Endothelial cell (in vitro differentiated cells): ENCODE measurements around the gene DENND2A. TPM values are rescaled to one million over a fixed set of nuclear protein-coding genes. Genes with fewer than 3 reads are reported as not detected.

Experiments used
- DNase-seq: peaks from one replicate; pipeline ENCODE4 v3.0.0; 2021; ENCODE audit warnings: low spot score
- H3K27ac Mint-ChIP-seq: one replicate; pipeline ENCODE4 v1.8.0; 2021; ENCODE audit warnings: mixed read lengths, inconsistent platforms; ENCODE audit not compliant: unreplicated experiment
- H3K27me3 Mint-ChIP-seq: one replicate; pipeline ENCODE4 v1.8.0; 2021; ENCODE audit warnings: mild to moderate bottlenecking, moderate library complexity, mixed read lengths, inconsistent platforms; ENCODE audit not compliant: unreplicated experiment
- H3K36me3 Mint-ChIP-seq: one replicate; pipeline ENCODE4 v1.8.0; 2021; ENCODE audit warnings: mild to moderate bottlenecking, low read depth, mixed read lengths, inconsistent platforms; ENCODE audit not compliant: unreplicated experiment
- H3K4me1 Mint-ChIP-seq: one replicate; pipeline ENCODE4 v1.8.0; 2021; ENCODE audit warnings: mild to moderate bottlenecking, mixed read lengths, inconsistent platforms; ENCODE audit not compliant: unreplicated experiment
- H3K4me3 Mint-ChIP-seq: one replicate; pipeline ENCODE4 v1.8.0; 2021; ENCODE audit warnings: mild to moderate bottlenecking, mixed read lengths, inconsistent platforms; ENCODE audit not compliant: unreplicated experiment
- H3K9me3 Mint-ChIP-seq: one replicate; pipeline ENCODE4 v1.8.0; 2021; ENCODE audit warnings: mixed read lengths, inconsistent platforms; ENCODE audit not compliant: unreplicated experiment
- CTCF ChIP-seq: fragments of 200-600 bp; sonication (generic); IDR thresholded peaks from one replicate; pipeline ENCODE4 v1.5.0; 2021; ENCODE audit warnings: antibody characterized with exemption; ENCODE audit not compliant: unreplicated experiment
- total RNA-seq: library from RNA; stranded (reverse); fragmentation: NEBNext Ultra II Directional; extraction: Animal tissue kit (Norgen Biotek cat#: 25700); gene quantifications from one replicate; pipeline ENCODE4 v1.2.1, GENCODE V29; 2021; ENCODE audit not compliant: unreplicated experiment

DENND2A gene
- total RNA-seq, 1 donor from 2014 or later = 41.0 TPM

DNA sequence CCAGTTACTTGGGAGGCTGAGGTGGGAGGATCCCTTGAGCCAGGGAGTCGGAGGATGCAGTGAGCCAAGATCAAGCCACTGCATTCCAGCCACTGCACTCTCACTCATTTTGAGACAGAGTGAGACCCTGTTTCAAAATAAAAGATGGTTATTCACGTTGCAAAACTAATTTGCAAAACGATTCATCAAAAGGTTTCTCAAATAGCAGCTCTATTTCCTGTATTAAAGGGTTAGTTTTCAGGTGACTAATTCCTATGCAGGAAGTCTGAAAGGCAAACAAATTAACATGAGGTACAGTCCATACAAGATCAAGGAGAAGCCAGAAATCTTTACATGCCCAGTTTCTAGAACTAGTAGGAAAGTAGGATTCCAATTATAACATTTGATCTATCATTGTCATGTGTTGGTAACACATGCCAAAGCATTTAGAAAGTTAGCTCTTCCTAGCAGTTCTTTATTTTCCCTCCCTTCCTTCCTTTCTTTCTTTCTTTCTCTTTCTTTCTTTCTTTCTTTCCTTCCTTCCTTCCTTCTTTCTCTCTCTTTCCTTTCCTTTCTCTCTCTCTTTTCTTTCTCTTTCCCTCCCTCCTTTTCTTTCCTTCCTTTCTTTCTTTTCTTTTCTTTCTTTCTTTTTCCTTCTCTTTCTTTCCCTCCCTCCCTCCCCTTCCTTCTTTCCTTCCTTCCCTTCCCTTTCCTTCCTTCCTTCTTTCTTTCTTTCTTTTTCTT, 49.3 kb downstream of the DENND2A start:
- Mint-ChIP-seq H3K36me3 (peaks cover 16% of the 10 kb centered on the region), H3K27me3 (peaks cover 6% of the 10 kb centered on the region), H3K4me3 (no peak overlapping the region), H3K9me3 (no peaks in the 10 kb centered on the region), H3K4me1 (peaks cover 5% of the 10 kb centered on the region), H3K27ac (no peak overlapping the region)
- no peak for DNase-seq
- no peak for TF ChIP-seq CTCF

- TF ChIP-seq CTCF = no peak
- Mint-ChIP-seq H3K27me3 (peaks cover 2% of the 10 kb centered on the region), H3K36me3 (peaks cover 33% of the 10 kb centered on the region), H3K9me3 (no peaks in the 10 kb centered on the region), H3K4me3 (no peak overlapping the region), H3K4me1 (no peaks in the 10 kb centered on the region), H3K27ac (no peak overlapping the region)
- DNase-seq = no peak
Measured at GRCh38 chr7:140587243-140587642, 53.4 kb downstream of the DENND2A start.

- Mint-ChIP-seq H3K36me3 (peaks cover 33% of the 10 kb centered on the region), H3K4me1 (no peaks in the 10 kb centered on the region), H3K9me3 (no peaks in the 10 kb centered on the region), H3K27me3 (peaks cover under 1% of the 10 kb centered on the region), H3K27ac (no peak overlapping the region), H3K4me3 (peak overlapping the region; percentile 29)
- no peak for TF ChIP-seq CTCF
- DNase-seq = no peak
Measured at GRCh38 chr7:140586516-140586915, 54.1 kb downstream of the DENND2A start.

- no peaks in the 10 kb centered on the region for H3K9me3 Mint-ChIP-seq
- TF ChIP-seq CTCF = no peak
- H3K27me3 Mint-ChIP-seq = no peaks in the 10 kb centered on the region
- H3K4me3 Mint-ChIP-seq = peak overlapping the region; percentile 33
- no peak overlapping the region for H3K27ac Mint-ChIP-seq
- no peak for DNase-seq
- no peaks in the 10 kb centered on the region for H3K4me1 Mint-ChIP-seq
- H3K36me3 Mint-ChIP-seq = peaks cover 33% of the 10 kb centered on the region
Measured at GRCh38 chr7:140585333-140585732, 55.3 kb downstream of the DENND2A start.

GRCh38 chr7:140584195-140584851, 56.3 kb downstream of the DENND2A start:
- Mint-ChIP-seq H3K4me1 (no peaks in the 10 kb centered on the region), H3K36me3 (peaks cover 33% of the 10 kb centered on the region), H3K27me3 (no peaks in the 10 kb centered on the region), H3K9me3 (no peaks in the 10 kb centered on the region), H3K27ac (no peak overlapping the region), H3K4me3 (no peak overlapping the region)
- no peak for DNase-seq
- TF ChIP-seq CTCF = no peak
